ENCODE data around the gene GPATCH2.

Gene GPATCH2

GRCh38 chr1:217425422-217425821 is 205.5 kb downstream of the GPATCH2 start:
- no peak overlapping the region for H3K9ac ChIP-seq
- no peaks in the 10 kb centered on the region for H3K27me3 ChIP-seq (ENCODE audit: insufficient read depth, low read depth)
- no peak overlapping the region for H3K4me2 ChIP-seq
- H3K4me3 ChIP-seq (IDR thresholded peaks at IDR 0.05; ENCODE audit: insufficient read depth, low read depth, low read length), result no peak overlapping the region
- no peaks in the 10 kb centered on the region for H3K36me3 ChIP-seq (ENCODE audit: insufficient read depth)
- H2AFZ ChIP-seq (ENCODE audit: low read depth), result no peak overlapping the region
- no peaks in the 10 kb centered on the region for H4K20me1 ChIP-seq (ENCODE audit: insufficient read depth)
- H3K27ac ChIP-seq, result no peak overlapping the region
- TF ChIP-seq, protein P1, sequence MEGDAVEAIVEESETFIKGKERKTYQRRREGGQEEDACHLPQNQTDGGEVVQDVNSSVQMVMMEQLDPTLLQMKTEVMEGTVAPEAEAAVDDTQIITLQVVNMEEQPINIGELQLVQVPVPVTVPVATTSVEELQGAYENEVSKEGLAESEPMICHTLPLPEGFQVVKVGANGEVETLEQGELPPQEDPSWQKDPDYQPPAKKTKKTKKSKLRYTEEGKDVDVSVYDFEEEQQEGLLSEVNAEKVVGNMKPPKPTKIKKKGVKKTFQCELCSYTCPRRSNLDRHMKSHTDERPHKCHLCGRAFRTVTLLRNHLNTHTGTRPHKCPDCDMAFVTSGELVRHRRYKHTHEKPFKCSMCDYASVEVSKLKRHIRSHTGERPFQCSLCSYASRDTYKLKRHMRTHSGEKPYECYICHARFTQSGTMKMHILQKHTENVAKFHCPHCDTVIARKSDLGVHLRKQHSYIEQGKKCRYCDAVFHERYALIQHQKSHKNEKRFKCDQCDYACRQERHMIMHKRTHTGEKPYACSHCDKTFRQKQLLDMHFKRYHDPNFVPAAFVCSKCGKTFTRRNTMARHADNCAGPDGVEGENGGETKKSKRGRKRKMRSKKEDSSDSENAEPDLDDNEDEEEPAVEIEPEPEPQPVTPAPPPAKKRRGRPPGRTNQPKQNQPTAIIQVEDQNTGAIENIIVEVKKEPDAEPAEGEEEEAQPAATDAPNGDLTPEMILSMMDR (conservative IDR thresholded peaks at IDR 0.05; ENCODE audit: low read depth, low read length), result no peak
- no peaks in the 10 kb centered on the region for H3K4me1 ChIP-seq (ENCODE audit: low read depth, poor library complexity, severe bottlenecking)
- H3K79me2 ChIP-seq (ENCODE audit: insufficient read depth, low read depth), result no peaks in the 10 kb centered on the region

- Histone ChIP-seq H3K36me3 (ENCODE audit: insufficient read depth) (no peaks in the 10 kb centered on the region), H3K4me3 (IDR thresholded peaks at IDR 0.05; ENCODE audit: insufficient read depth, low read depth, low read length) (no peak overlapping the region), H3K27me3 (ENCODE audit: insufficient read depth, low read depth) (no peaks in the 10 kb centered on the region), H3K4me1 (ENCODE audit: low read depth, poor library complexity, severe bottlenecking) (no peaks in the 10 kb centered on the region), H3K4me2 (no peak overlapping the region), H3K79me2 (ENCODE audit: insufficient read depth, low read depth) (no peaks in the 10 kb centered on the region), H2AFZ (ENCODE audit: low read depth) (no peak overlapping the region), H3K9ac (no peak overlapping the region), H3K27ac (no peak overlapping the region), H4K20me1 (ENCODE audit: insufficient read depth) (no peaks in the 10 kb centered on the region)
- TF ChIP-seq, protein P1 (conservative IDR thresholded peaks at IDR 0.05; ENCODE audit: low read depth, low read length), result no peak
Observed at GRCh38 chr1:217419194-217419551, 211.7 kb downstream of the GPATCH2 start.

DNA sequence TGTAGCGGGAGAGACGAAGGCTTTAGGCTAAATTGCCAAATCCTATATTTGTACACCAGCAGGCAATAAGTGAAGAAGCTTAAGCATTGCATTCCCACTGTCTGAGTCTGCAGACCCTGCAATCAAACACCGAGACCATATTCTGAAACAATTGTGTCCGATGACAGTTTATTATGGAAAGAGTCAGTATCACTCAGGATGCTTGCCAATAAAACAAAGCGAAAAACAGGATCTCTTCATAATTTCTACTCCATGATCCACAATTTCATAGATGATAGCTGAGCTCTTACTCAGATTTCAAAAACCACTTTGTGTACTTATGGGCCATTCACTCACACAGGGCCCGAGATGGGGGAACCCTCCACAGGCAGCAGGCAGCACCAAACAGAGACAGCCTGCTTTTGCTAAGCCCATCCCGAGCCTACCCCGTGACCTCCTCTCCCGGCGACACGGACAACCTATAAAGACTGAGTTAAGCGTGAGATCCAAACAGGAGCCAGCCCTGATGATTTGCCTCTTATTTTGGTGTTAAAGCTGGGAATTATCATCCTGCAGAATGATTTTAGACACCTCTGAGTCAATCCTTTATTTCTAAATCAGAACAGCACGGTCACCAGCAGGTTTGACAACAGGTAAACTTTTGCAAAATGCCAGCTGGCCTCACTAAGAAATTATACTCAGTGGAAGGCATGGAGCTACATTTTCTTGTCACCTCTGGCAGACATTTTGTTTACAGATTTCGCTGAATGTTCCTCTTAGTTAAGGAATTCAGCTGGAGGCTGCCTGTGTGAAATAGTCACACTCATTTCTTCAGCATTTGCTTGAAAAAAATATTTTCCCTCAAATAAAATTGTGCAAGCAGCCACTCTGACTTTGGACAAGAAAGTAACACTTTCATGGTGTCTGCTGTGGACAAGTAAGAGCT is 212.4 kb downstream of the GPATCH2 start:
- no peak overlapping the region for H3K9ac ChIP-seq
- H2AFZ ChIP-seq (ENCODE audit: low read depth), result no peak overlapping the region
- no peak overlapping the region for H3K4me2 ChIP-seq
- no peaks in the 10 kb centered on the region for H3K27me3 ChIP-seq (ENCODE audit: insufficient read depth, low read depth)
- H3K4me1 ChIP-seq (ENCODE audit: low read depth, poor library complexity, severe bottlenecking), result no peaks in the 10 kb centered on the region
- H4K20me1 ChIP-seq (ENCODE audit: insufficient read depth), result no peaks in the 10 kb centered on the region
- no peaks in the 10 kb centered on the region for H3K79me2 ChIP-seq (ENCODE audit: insufficient read depth, low read depth)
- H3K4me3 ChIP-seq (IDR thresholded peaks at IDR 0.05; ENCODE audit: insufficient read depth, low read depth, low read length), result no peak overlapping the region
- TF ChIP-seq, protein P1 (conservative IDR thresholded peaks at IDR 0.05; ENCODE audit: low read depth, low read length), result no peak
- no peaks in the 10 kb centered on the region for H3K36me3 ChIP-seq (ENCODE audit: insufficient read depth)
- H3K27ac ChIP-seq, result no peak overlapping the region

GRCh38 chr1:217417363-217417762 is 213.5 kb downstream of the GPATCH2 start:
- TF ChIP-seq, protein P1 (conservative IDR thresholded peaks at IDR 0.05; ENCODE audit: low read depth, low read length), result no peak
- Histone ChIP-seq H3K4me1 (ENCODE audit: low read depth, poor library complexity, severe bottlenecking) (no peaks in the 10 kb centered on the region), H3K27me3 (ENCODE audit: insufficient read depth, low read depth) (no peaks in the 10 kb centered on the region), H2AFZ (ENCODE audit: low read depth) (no peak overlapping the region), H4K20me1 (ENCODE audit: insufficient read depth) (no peaks in the 10 kb centered on the region), H3K36me3 (ENCODE audit: insufficient read depth) (no peaks in the 10 kb centered on the region), H3K4me3 (IDR thresholded peaks at IDR 0.05; ENCODE audit: insufficient read depth, low read depth, low read length) (no peak overlapping the region), H3K27ac (no peak overlapping the region), H3K79me2 (ENCODE audit: insufficient read depth, low read depth) (no peaks in the 10 kb centered on the region), H3K4me2 (no peak overlapping the region), H3K9ac (no peak overlapping the region)

All from KMS-11 (cell line).